Activated B cell treated with CpG ODN at 0.5 μM for 24 hours (primary cell): Measurements from ENCODE around the gene SPSB2. TPM values are rescaled to one million over a fixed set of nuclear protein-coding genes. Genes with fewer than 3 reads are reported as not detected.
"Not testable (repeated sequence)": the region's sequence is repeated elsewhere in the genome, so short reads cannot be mapped to it uniquely, and the experiment has no call there.

ENCODE experiments used
- ATAC-seq: fragments of 200-7000 bp; cut with Tn5 transposase; one replicate; pipeline ENCODE4 v1.10.0; 2021; ENCODE audit warnings: low read depth, mild to moderate bottlenecking, moderate library complexity
- CTCF ChIA-PET: fragments of 350-600 bp; sonication (Branson Sonifier 250); formaldehyde crosslinking; loops from one replicate; lab custom pipeline; 2021; ENCODE audit warnings: antibody characterized with exemption; lab: Charles Lee
- POLR2A ChIA-PET: fragments of 350-600 bp; sonication (Branson Sonifier 250); formaldehyde crosslinking; loops from one replicate; lab custom pipeline; 2021; ENCODE audit warnings: antibody characterized with exemption; lab: Charles Lee
- DNase-seq: peaks from one replicate; pipeline ENCODE4 v3.0.0; 2022
- H3K27ac Mint-ChIP-seq: one replicate; pipeline ENCODE4 v1.8.0; 2020; ENCODE audit warnings: mixed read lengths
- H3K27me3 Mint-ChIP-seq: one replicate; pipeline ENCODE4 v1.8.0; 2021; ENCODE audit warnings: mixed read lengths
- H3K36me3 Mint-ChIP-seq: one replicate; pipeline ENCODE4 v1.8.0; 2021; ENCODE audit warnings: low read depth, mixed read lengths
- H3K4me1 Mint-ChIP-seq: one replicate; pipeline ENCODE4 v1.8.0; 2021; ENCODE audit warnings: mixed read lengths
- H3K4me3 Mint-ChIP-seq: one replicate; pipeline ENCODE4 v1.8.0; 2020; ENCODE audit warnings: mild to moderate bottlenecking, mixed read lengths
- H3K9me3 Mint-ChIP-seq: one replicate; pipeline ENCODE4 v1.8.0; 2020; ENCODE audit warnings: mixed read lengths
- CTCF ChIP-seq: fragments of 200-600 bp; IDR thresholded peaks from one replicate; pipeline ENCODE4 v1.8.0; 2022; ENCODE audit warnings: antibody characterized with exemption, mild to moderate bottlenecking
- intact Hi-C: fragments of 100-400 bp; cut with micrococcal nuclease; formaldehyde crosslinking; loops from one replicate; pipeline ENCODE4 v1.15.1; 2024
- total RNA-seq: library from RNA; stranded (reverse); gene quantifications from 2 replicates; pipeline ENCODE4 v1.2.3, GENCODE V29; 2022

SPSB2 gene
- total RNA-seq, 1 donor from 2014 or later = 14.4 TPM

DNA sequence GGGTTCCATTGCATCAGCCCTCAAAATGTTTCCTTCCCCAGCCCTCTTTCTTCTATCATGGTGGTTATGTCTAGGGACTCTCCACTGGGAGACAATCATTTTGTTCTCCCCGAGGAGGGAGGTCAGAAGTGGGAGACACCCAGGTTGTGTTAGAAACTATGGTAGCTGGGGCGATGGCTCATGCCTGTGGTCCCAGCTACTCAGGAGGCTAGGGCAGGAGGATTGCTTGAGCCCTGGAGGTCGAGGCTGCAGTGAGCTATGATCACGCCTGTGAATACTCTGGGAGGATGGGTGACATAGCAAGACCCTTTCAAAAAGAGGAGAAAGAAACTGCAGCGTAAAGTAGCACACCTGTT, 18.5 kb upstream of the SPSB2 start:
- Mint-ChIP-seq H3K9me3 (no peaks in the 10 kb centered on the region), H3K4me3 (peak overlapping the region; percentile 84), H3K27ac (peak overlapping the region; percentile 93), H3K4me1 (peaks cover 15% of the 10 kb centered on the region), H3K36me3 (no peaks in the 10 kb centered on the region), H3K27me3 (no peaks in the 10 kb centered on the region)
- POLR2A ChIA-PET = interaction anchor here (0.5 to 2.4 kb wide), 31 partner anchors 8 to 421 kb away, joined by 3 to 64 read pairs (median 6); partner anchors contain the start of genes ATN1, C12orf57, CDCA3 and COPS7A
- ATAC-seq = no peak
- CTCF ChIA-PET = interaction anchor here (0.7 to 2.3 kb wide), 15 partner anchors 11 to 421 kb away, joined by 3 to 52 read pairs (median 4); partner anchors contain the start of genes SPSB2, TPI1, USP5 and VAMP1
- DNase-seq = no peak
- TF ChIP-seq CTCF = no peak
- intact Hi-C loops = loop anchor here (1.0 kb wide), 8 partner anchors 13 to 138 kb away; partner anchors contain the start of genes C12orf57, LPCAT3, LRRC23 and MLF2

- ATAC-seq (peak; percentile 93), DNase-seq (peak; percentile 97)
- Mint-ChIP-seq H3K9me3 (no peaks in the 10 kb centered on the region), H3K4me3 (peak overlapping the region; percentile 84), H3K27ac (peak overlapping the region; percentile 93), H3K27me3 (no peaks in the 10 kb centered on the region), H3K36me3 (no peaks in the 10 kb centered on the region), H3K4me1 (peaks cover 15% of the 10 kb centered on the region)
- ChIA-PET POLR2A (interaction anchor here (0.5 to 2.4 kb wide), 33 partner anchors 9 to 420 kb away, joined by 3 to 64 read pairs (median 6); partner anchors contain the start of genes ATN1, C12orf57, CDCA3 and COPS7A), CTCF (interaction anchor here (0.7 to 2.3 kb wide), 16 partner anchors 12 to 421 kb away, joined by 3 to 52 read pairs (median 4); partner anchors contain the start of genes SPSB2, TPI1, USP5 and VAMP1)
- TF ChIP-seq CTCF = peak; percentile 65
- intact Hi-C loops = loop anchor here (1.0 kb wide), 8 partner anchors 13 to 138 kb away; partner anchors contain the start of genes C12orf57, LPCAT3, LRRC23 and MLF2
Observed at GRCh38 chr12:6890789-6891645, 17.9 kb upstream of the SPSB2 start.

DNA sequence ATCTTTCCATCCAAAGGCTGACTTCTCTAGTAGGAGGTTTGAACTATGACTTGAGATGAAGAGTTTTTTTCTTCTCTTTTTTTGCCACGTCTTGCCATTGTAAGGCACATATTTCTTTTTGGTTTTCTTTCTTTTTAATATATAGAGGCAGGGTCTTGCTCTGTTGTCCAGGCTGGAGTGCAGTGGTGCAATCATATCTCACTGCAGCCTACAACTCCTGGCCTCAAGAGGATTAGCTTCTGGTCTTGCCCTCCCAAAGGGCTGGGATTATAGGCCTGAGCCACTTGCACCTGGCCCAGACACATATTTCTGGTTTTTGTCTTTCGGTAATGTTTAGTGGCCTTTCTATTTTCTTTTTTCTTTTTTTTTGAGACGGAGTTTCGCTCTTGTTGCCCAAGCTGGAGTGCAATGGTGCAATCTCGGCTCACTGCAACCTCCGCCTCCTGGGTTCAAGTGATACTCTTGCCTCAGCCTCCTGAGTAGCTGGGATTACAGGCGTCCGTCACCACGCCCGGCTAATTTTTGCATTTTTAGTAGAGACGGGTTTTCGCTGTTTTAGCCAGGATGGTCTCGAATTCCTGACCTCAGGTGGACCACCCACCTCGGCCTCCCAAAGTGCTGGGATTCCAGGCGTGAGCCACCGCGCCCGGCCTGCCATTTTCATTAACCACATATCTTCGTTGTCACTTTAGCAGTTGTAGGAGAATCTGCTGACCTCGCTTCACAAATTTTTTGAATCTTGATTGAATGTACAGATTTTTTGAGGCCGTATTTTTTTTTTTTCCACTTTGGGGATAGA, 16.9 kb upstream of the SPSB2 start:
- POLR2A ChIA-PET = interaction anchor here (0.9 kb wide), 1 partner anchor 17 kb away, joined by 4 read pairs; the partner anchor contains the start of gene SPSB2
- ATAC-seq, intact Hi-C loops, H3K36me3 Mint-ChIP-seq, H3K9me3 Mint-ChIP-seq, H3K27me3 Mint-ChIP-seq, DNase-seq: not testable (repeated sequence)
- H3K27ac Mint-ChIP-seq = peak overlapping the region; percentile 93
- CTCF ChIA-PET = interaction anchor here (0.7 kb wide), 1 partner anchor 24 kb away, joined by 3 read pairs; no protein-coding TSS in a partner anchor
- H3K4me1 Mint-ChIP-seq = peaks cover 15% of the 10 kb centered on the region
- H3K4me3 Mint-ChIP-seq = peak overlapping the region; percentile 84

- H3K4me1 Mint-ChIP-seq = peaks cover 15% of the 10 kb centered on the region
- intact Hi-C loops, H3K9me3 Mint-ChIP-seq, H3K4me3 Mint-ChIP-seq, H3K36me3 Mint-ChIP-seq, H3K27me3 Mint-ChIP-seq, H3K27ac Mint-ChIP-seq, DNase-seq, CTCF ChIA-PET, ATAC-seq: not testable (repeated sequence)
- POLR2A ChIA-PET = interaction anchor here (1.0 kb wide), 1 partner anchor 16 kb away, joined by 4 read pairs; the partner anchor contains the start of gene SPSB2
Observed at GRCh38 chr12:6888794-6889193, 15.7 kb upstream of the SPSB2 start.

DNA sequence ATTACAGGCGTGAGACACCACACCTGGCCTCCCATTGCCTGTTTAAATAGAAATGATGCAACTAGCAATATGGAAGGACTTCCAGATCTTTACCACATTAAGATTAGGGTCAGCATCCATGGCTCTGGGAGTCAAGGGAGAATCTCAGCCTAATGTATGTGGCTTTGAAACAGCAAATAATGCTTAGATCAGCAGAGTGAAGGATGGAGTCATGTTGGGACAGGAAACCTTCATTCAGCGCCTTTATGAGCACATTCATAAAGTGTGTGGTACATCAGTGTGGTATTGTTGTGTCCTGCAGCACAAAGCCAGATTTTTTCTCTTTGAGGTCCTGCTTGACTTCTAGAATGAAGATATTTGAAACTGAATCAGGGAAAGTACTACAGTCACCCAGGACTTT, 15.3 kb upstream of the SPSB2 start:
- intact Hi-C loops = no loop called here
- ATAC-seq = no peak
- Mint-ChIP-seq H3K4me3 (no peak overlapping the region), H3K36me3 (peaks cover 3% of the 10 kb centered on the region), H3K4me1 (peaks cover 15% of the 10 kb centered on the region), H3K27ac (no peak overlapping the region), H3K9me3 (no peaks in the 10 kb centered on the region), H3K27me3 (no peaks in the 10 kb centered on the region)
- ChIA-PET CTCF (no interaction called here), POLR2A (interaction anchor here (1.0 kb wide), 1 partner anchor 16 kb away, joined by 4 read pairs; the partner anchor contains the start of gene SPSB2)
- DNase-seq = no peak
- no peak for TF ChIP-seq CTCF
